NCI-H1436 treated with DMSO at 0.1 percent for 48 hours (cell line): ENCODE data around the gene PEF1.

Experiments used
- DNase-seq: peaks from one replicate; lab custom pipeline; 2025; lab: John Stamatoyannopoulos, UW

PEF1 gene

DNA sequence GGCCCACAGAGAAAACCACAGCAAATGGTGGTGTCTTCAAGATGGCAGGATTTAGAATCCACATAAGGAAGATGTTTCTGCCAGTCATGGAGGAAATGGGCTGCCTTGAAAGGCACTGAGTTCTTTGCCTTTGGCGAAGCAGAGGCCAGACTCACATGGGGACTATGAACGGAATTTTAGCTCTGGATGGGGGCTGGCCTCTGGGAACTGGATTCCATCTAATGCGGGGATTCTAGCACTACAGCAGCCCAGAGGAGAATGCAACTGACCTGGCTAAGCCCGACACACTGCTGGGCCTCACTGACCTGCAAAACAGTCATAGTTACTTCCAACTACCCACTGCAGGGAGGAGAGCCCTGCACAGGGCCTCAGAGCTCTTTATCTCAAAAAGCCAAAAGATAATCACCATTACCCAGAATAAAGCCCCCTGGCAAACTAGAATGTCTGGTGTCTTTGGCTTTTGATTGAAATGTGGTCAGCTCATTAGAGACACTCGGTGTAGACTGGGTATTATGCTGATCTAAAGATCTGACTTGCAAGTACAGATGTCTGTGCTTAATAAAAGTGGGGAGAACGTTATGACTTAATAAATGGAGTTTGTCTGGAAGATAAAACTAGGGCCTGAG, 15.6 kb downstream of the PEF1 start:
- no peak for DNase-seq

DNA sequence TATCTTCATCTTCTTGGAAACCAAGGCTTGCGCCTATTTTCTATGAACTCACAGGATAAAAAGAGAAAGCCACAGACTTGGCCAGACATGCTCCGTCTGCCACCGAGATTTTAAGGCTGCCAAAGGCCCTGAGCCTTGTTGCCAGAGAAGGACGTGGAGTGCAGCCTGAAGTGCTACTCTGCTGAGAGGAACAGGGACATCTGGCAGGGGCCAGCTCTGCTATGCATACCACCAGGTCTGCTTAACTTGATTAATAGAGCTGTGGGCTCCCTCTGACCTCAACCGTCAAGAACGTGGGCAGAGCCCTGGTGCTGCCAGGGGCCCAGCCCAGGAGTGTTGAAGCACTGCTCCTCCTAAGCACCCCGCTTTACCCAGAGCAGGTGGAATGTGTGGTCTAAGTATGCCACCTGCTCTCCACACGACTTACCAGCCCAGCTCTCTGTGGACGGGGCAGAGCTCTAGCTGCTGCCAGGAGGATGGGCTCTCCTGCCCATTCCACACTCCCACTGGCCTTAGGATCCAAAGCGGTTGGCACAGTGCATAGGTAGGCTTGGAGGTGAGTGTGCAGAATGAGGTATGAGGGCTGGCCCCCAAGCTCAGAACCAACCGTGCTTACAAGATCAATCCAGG, 16.6 kb downstream of the PEF1 start:
- DNase-seq = no peak

DNA sequence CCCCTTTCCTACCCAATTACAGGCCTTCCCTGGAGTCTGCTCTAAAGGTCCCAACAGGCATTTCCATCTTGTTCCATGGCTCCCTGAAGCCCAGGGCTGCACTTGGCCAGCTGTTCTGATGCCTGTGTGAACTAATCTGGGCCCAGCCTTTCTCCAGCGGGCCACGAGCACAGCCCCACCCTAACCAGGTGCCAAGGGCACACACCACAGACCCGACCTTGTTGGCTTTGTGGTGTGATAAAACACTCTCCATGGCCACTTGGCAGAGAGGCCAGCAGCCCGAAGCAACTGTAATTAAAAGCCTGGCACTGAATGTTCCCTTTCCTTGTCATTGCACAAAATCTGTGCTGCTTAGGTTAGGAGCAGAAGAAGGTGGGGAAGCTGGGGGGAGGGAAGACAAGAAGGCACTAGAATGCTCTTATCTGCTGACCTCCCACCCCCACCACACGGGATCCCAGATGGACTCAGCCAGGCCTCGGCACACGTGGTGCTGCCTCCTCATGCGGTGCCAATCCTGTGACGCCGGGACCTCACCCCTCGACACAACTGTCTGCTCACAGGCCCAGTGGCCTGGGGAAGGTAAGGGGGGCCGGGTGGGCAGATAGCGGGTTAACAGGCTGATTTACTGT, 17.3 kb downstream of the PEF1 start:
- no peak for DNase-seq

DNA sequence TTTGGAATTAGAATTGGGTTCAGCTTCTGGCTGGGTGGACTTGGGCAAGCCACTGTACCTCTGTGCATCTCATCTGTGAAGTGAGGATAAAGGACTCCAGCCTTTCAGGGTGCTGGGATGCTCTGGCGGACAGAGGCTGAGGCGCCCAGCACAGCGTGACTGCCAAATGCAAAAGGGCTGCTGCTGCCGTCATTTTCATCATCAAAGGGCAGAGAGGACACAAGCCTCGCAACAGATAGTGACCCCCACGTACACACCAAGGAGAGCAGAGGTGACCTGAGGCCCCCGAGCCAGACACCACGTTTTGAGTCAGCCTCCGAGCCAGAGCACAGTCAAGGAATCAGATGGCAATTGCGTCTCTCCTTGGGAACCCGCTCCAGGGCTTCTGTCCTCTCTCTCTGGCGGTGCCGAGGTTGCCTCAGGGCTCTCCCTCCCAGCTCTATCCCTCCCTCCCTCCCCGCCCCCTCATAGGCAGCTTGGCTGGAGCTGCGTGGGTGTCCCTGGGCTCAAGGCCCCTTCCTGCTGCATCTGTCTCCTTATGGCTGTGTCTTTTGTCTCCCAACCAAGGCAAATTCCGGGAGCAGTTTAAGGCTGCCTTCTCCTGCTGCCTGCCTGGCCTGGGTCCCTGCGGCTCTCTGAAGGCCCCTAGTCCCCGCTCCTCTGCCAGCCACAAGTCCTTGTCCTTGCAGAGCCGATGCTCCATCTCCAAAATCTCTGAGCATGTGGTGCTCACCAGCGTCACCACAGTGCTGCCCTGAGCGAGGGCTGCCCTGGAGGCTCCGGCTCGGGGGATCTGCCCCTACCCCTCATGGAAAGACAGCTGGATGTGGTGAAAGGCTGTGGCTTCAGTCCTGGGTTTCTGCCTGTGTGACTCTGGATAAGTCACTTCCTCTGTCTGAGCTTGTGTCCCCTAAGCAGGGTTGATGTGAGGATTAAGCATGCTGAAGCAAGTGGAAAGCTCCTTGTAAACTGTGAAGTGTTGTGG, 18.2 kb downstream of the PEF1 start:
- DNase-seq = no peak

DNA sequence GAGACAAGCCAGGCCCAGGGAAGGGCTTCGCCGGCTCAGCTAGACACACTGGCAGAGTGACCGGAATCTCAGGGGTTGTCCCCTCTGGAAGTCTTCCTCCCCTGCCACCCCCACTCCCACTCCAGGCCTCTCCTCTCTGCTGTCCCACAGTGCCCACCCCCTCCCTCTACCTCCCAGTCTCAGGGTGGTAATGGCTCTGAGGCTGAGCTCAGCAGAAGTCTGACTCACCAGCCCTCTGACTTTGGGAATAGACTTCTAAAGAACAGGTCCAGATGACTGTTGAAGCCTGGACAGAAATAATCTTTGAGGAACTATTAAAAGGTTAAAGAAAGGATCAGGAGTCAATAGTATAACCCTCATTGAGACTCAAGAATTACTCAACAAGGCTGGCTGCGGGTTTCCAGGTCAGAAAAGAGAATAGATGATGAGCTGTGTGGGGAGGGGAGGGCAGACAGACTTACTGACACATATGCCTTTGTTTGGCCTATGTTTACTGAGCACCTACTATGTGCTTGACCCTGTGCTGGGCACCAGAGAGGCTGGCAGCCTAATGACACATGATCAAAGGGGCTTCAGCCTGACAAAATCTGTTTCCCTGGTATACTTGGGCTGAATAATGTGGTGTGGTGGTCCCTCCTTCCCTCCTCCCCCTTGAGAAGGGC, 19.0 kb downstream of the PEF1 start:
- DNase-seq = no peak

DNA sequence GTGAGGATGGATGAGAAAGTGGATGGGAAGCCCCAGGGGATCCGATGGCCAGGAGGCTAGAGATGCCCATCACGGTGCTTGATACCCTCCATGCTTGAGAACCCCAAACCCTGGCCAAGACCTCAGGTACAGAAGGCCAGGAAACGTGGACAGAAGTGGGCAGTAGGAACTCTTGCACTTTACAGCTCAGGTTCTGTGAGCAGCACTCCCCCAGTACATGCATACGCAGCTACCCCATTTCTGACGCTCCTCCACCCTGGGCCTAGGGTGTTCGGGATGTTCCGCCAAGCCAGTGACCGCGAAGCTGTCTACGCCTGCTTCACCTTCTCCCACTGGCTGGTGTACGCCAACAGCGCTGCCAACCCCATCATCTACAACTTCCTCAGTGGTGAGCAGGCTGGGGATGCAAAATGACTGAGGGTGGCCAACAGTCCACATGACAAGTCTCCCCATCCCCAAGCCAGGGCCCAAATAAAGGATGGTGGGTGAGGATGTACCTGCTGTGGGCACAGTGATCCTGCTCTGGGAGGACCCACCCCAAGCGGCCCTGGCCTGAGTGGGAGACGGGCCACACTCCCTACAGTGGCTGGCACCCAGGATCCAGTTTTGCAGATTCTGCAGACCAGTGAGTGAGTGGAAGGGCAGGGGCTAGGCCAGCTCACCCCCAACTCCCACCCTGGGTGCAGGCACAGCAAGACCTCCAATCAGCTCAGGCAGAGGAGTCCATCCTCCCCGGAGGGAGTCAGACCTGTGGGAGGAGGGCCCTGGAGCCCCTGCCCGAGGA, 19.8 kb downstream of the PEF1 start:
- no peak for DNase-seq

DNA sequence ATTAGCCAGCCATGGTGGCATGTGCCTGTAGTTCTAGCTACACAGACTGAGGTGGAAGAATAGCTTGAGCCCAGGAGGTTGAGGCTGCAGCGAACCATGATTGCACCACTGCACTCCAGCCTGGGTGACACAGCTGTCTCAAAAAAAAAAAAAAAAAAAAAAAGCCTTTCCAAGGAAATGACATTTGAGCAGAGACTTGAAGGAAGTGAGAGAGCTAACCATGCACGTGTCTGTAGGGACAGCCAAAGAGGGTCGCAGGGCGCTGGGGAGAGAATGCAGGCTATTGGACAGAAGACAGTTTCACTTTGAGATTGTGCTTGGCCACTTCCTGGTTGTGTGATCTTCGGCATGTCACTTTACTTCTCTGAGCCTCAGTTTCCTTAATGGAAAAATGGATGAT, 20.4 kb downstream of the PEF1 start:
- DNase-seq = no peak

DNA sequence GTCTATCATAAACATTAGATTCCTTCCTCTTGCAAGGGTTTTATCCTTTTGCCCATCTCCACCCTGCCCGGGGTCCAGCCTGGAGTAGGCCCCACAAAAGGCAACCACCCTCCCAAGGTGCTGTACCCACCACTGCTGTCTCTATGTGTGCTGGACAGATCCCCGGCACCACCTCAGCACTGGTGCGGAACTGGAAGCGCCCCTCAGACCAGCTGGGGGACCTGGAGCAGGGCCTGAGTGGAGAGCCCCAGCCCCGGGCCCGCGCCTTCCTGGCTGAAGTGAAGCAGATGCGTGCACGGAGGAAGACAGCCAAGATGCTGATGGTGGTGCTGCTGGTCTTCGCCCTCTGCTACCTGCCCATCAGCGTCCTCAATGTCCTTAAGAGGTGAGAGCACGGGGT, 21.3 kb downstream of the PEF1 start:
- DNase-seq = no peak

DNA sequence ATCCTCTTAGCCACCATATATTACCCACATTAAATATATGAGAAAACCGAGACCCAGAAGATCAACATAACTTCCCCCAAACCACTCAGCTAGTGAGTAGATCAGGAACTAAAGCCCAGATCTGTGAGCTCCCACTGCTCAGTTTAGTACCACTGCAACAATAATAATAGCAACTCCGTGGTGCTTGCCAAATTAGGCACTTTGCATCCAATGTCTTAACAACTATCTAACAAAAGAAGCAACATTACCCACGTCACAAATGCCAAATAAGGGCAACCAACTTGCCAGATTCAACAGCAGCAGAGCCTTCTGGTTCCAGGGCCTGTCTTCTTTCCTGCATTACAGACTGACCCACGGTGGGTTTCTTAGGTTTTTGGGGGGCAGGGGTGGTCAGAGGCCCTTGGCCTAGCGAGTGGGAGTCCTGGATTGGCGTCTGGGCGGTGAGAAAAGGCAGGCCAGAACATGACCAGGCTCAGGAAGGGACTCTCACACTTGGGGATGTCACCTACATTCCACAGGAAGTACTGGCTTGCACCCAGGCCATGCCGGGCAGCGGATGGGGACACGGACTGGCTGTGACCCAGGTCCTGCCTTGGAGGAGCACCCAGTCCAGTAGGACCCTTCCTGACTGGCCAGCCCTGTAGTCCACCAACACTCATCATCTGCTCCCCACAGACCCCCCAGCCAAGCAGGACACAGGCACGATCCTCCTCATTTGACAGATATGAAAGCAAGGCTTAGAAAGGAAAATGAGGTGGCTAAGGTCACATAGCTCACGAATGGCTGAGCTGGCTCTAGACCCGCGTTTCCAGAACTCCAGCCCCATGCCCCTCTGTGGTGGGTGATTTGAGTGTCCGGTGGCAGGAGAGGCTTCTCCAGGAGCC, 22.6 kb downstream of the PEF1 start:
- DNase-seq = no peak

DNA sequence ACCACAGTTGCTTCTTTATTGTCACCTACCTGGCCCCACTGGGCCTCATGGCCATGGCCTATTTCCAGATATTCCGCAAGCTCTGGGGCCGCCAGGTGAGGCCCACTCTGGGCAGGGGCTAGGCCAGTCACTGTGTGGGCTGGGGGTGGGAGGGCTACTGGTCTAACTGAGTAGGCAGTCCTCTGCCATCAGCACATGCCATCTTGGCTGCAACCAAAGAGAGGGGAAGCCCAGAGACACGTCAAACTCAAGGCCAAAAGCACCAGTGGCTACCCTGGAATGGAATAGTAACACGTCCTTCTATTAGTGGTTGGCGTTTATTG, 23.2 kb downstream of the PEF1 start:
- no peak for DNase-seq

DNA sequence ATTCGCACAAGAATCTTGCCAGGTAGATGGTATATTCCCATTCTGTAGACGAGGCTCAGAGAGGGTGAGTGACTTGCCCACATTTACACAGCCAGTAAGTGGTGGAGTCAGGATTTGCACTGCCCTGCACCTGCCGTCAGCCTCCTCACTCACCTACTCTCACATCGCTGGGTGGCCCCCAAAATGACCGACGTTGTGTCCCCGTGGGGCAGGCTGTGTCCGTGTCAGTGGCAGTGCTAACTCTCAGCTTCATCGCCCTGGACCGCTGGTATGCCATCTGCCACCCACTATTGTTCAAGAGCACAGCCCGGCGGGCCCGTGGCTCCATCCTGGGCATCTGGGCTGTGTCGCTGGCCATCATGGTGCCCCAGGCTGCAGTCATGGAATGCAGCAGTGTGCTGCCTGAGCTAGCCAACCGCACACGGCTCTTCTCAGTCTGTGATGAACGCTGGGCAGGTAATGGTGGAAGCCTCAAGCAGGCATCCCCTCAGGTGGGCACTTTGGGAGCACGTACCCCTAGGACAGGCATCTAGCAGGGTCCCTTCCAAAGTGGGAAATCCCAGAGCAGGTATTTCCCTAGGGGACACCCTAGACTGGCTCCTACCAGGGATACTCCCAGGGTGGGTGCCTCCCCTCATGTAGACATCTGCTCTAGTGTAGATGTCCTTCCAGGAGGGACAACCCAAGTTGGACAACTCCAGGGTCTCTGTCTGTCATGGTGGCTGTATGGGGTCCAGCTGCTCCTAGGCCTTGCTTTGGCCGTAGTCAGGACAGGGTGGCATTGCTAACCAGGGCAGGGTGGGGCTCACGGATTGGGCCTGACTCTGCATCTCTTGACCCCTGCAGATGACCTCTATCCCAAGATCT, 23.8 kb downstream of the PEF1 start:
- DNase-seq = no peak

DNA sequence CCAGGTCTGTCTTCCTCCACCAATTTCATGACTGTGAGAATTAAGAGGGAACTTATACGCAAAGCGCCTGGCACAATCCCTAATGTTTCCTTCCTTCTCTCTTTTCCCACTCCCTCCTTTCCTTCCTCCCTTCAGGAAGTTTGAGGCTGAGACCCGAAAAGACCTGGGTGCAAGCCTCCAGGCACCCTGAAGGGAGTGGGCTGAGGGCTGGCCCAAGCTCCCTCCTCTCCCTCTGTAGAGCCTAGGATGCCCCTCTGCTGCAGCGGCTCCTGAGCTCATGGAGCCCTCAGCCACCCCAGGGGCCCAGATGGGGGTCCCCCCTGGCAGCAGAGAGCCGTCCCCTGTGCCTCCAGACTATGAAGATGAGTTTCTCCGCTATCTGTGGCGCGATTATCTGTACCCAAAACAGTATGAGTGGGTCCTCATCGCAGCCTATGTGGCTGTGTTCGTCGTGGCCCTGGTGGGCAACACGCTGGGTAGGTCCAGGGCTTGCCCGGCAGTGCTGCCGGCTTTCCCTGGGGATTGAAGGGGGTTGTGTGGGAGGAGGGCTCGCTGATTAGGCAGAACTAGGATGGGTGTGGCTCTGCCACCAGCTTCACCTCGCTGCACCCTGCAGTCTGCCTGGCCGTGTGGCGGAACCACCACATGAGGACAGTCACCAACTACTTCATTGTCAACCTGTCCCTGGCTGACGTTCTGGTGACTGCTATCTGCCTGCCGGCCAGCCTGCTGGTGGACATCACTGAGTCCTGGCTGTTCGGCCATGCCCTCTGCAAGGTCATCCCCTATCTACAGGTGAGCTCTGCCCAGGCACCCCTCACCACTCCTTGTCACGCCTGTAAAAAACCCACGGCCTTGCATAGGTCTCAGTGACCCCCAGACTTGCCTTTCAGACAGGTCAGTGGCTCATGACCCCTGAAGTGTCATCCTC, 25.5 kb downstream of the PEF1 start:
- DNase-seq = no peak

DNA sequence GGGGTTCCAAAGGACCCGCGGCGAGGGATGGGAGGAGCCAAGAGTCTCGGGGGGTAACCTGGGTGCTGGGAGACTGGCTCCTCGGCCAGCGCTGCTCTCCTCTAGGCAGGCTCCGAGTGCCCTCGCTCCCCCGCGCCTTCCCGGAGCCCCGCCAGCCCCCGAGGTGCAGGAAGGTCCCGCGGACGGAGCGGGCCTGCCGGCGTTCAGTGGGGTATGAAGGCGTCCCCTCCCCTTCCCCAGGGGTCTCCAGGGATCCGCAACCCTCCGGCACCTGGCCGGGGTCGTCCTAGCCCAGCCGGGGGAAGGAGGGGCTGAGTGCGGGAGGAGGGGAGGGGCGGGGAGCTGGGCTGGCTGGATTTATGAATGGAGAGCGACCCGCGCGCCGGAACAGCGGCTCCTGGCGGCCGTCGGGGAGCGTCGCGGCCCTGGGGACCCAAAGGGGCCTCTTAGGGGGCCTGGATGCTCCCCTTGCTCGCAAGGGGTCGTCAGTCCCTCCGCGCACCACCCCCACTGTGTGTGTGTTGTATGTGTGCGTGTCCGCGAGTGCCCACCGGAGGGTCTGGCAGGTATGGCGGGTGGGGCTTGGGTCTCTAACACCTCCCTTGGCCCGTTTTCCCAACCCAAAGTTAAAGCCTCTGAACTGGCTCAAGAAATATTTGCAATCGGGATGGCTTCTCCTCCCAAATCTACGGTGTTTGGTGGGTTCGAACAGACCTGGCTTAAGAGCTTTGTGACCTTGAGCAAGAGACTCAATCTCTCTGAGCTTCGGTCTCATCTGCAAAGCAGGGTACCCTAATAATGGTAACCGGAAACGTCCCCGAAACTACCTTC, 26.5 kb downstream of the PEF1 start:
- no peak for DNase-seq

DNA sequence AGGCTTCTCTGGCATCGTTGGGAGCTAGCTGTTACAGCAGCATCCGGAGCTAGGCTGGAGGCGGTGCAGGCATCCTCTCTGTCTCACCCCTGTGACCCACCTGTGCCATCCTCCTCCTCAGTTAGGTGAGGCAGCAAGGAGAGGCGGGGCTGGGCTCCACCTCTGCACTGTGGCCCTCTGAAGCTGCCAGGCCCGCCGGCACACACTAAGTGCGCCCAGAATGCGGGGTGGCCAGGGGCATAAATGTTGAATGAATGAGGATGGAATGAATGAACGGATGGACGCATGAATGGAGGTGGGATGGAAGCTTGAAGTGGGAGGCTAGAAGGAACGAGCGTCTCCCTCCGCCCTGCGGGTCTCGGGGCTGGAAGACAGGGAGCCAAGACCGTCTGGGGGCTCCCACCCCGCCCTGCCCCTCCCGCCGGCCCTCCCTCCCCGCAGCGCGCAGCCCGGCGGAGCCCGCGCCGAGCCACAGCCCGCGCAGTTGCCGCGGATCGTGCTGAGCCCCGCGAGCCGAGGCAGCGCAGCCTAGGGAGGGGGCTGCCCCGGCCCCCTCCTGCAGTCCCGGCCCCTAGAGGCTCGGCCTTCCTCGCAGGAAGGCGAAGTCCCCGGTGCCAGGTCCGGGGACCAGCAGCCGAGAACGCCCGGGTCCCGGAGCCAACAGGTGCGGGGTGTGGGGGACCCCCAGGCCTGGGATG, 27.3 kb downstream of the PEF1 start, which contains the start of gene HCRTR1:
HCRTR1 (plus strand) TSS at position 472 of the 698 bp plus-strand sequence. CDS start 1,504 bp downstream, outside the sequence.
- DNase-seq = no peak

DNA sequence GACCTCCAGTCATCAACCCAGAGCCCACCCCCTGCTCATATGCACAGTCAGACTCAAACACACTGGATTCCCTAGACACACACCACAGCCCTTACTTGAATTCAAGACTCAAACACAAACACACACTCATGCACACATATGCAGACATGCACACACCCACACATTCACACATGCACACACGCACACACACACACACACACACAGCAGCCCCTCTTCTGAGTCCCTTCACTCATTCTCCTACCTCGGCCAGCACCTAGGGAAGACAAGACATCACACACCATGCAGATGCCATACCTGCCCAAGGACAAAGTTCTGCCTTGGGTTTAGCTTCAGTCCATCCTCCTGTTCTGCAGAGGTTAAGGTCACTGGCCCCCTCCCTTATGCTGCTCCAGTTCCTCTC, 28.7 kb downstream of the PEF1 start:
- no peak for DNase-seq

DNA sequence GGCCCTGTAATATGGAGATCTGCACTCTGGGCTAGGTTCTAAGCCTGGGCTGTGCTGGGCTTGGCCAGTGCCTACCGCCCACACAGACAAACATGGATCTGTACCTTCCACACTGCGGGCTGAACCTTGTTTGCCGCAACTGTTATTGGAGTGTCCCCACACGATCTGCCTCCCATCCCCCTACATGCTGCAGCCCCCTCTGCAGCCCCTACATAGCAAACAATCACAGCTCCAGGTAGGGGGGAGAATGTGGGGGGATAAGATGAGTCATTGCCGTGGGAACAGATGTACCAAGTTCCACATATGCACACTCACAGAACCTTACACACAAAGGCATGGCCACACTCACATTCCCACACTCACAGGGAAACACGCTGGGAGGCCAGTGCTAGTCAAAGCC, 29.3 kb downstream of the PEF1 start:
- DNase-seq = no peak
